Natural killer cell (primary cell): ENCODE data around the gene CCDC172. TPM values are rescaled to one million over a fixed set of nuclear protein-coding genes. Genes with fewer than 3 reads are reported as not detected.

Experiments
- ATAC-seq, 3 donors: fragments of 150-1000 bp in 2 of 3; fragments of 200-7000 bp in 1 of 3; cut with Tn5 transposase; 1 replicate in 1 of 3; 2 replicates in 2 of 3; pipeline ENCODE4 v1.10.0; 2021; ENCODE audit warnings: mild to moderate bottlenecking in 2 of 3, moderate library complexity in 2 of 3
- DNase-seq, 2 donors: peaks; one replicate each; pipeline versions ENCODE4 v3.0.0 to v3.0.0-alpha.2; 2013 to 2021; ENCODE audit warnings: mixed read lengths in 1 of 2
- H3K27ac ChIP-seq: one replicate; pipeline ENCODE4 v1.5.1; 2013; ENCODE audit warnings: mild to moderate bottlenecking, low read length
- H3K27me3 ChIP-seq: one replicate; pipeline ENCODE4 v1.6.1; 2013; ENCODE audit warnings: low read length; ENCODE audit not compliant: control insufficient read depth, insufficient read depth
- H3K36me3 ChIP-seq: one replicate; pipeline ENCODE4 v1.6.1; 2013; ENCODE audit warnings: low read length; ENCODE audit not compliant: control insufficient read depth, insufficient read depth
- H3K4me1 ChIP-seq: one replicate; pipeline ENCODE4 v1.6.1; 2013; ENCODE audit warnings: low read length; ENCODE audit not compliant: control insufficient read depth, insufficient read depth
- H3K4me3 ChIP-seq: one replicate; pipeline ENCODE4 v1.5.1; 2013; ENCODE audit warnings: low read length
- H3K9me3 ChIP-seq: one replicate; pipeline ENCODE4 v1.6.1; 2013; ENCODE audit warnings: low read length; ENCODE audit not compliant: control insufficient read depth, insufficient read depth
- H3K27ac Mint-ChIP-seq, 2 donors: one replicate each; pipeline ENCODE4 v1.8.0; 2022; ENCODE audit warnings: mild to moderate bottlenecking in 2 of 2, mixed read lengths in 2 of 2, moderate library complexity in 1 of 2
- H3K27me3 Mint-ChIP-seq, 2 donors: one replicate each; pipeline ENCODE4 v1.8.0; 2022; ENCODE audit warnings: low read depth in 2 of 2, mixed read lengths in 2 of 2
- H3K36me3 Mint-ChIP-seq: one replicate; pipeline ENCODE4 v1.8.0; 2022; ENCODE audit warnings: mixed read lengths
- H3K4me1 Mint-ChIP-seq, 2 donors: one replicate each; pipeline ENCODE4 v1.8.0; 2022; ENCODE audit warnings: mixed read lengths in 2 of 2
- H3K4me3 Mint-ChIP-seq: one replicate; pipeline ENCODE4 v1.8.0; 2022; ENCODE audit warnings: mild to moderate bottlenecking, moderate library complexity, mixed read lengths
- H3K9me3 Mint-ChIP-seq, 2 donors: one replicate each; pipeline ENCODE4 v1.8.0; 2022; ENCODE audit warnings: mixed read lengths in 2 of 2
- CTCF ChIP-seq: fragments of 200-600 bp; IDR thresholded peaks from one replicate; pipeline ENCODE4 v1.8.0; 2022; ENCODE audit warnings: antibody characterized with exemption
- WGBS: methylation state at CpG from one replicate; pipeline ENCODE4 v1.1.7; 2013; ENCODE audit warnings: missing lambda C conversion rate; ENCODE audit not compliant: insufficient coverage; 5-methylcytosine and 5-hydroxymethylcytosine counted together
- intact Hi-C: fragments of 100-400 bp; cut with micrococcal nuclease; formaldehyde crosslinking; loops from one replicate; pipeline ENCODE4 v1.14.2; 2022
- total RNA-seq, 4 donors: library from RNA; stranded (reverse); fragments of 120-200 nt in 1 of 4; gene quantifications; one replicate each; pipeline versions ENCODE4 v1.2.3 to v1.2.4, GENCODE V29; 2013 to 2022

Gene CCDC172, protein sequence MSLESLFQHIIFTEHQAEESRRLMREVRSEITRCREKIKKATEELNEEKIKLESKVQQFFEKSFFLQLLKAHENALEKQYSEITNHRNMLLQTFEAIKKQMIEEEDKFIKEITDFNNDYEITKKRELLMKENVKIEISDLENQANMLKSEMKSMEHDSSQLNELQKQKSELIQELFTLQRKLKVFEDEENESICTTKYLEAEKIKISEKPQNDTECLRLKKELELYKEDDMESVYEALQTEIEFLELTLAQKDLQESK
- total RNA-seq = not detected
- total RNA-seq (2013) = not detected

DNA sequence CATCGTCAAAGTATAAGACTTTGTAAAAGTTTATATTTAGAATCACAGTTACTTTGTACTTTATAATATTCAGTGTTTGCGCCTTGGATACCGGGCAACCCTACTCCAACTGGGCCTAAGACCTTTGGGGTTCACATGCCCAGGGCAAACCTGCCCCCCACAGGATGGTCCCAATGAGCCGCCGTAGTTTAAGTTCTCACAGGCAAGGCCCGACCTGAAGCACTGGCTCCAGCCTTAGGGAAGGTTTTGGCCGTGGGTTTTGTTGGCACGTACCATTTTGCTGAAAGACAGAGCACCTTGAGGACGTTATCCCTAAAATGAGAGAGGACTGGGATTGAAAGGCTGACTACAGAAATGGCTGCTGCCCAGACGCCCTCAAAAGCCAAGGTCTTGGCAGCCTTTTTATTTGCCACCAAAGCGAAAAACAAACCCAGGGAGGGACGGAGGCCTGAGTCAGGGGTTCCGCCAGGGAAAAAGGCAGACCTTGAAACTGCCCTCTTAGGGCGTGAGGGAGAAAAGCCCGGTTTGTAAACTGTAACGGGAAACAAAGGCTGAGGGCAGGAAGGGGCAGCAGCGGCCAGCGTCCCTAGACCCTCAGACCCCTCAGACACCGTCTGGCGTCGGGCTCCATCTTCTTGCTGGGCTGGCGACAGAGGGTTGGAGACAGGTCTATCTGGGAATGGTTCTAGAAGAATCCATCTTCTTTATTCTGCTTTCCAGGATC, at the start of gene CCDC172:
TSS of gene CCDC172 (plus strand) at position 222 of the 724 bp plus-strand sequence. CDS start 564 bp downstream, outside the sequence.
- Histone ChIP-seq H3K9me3 (no peaks in the 10 kb centered on the region), H3K4me1 (no peaks in the 10 kb centered on the region), H3K36me3 (no peaks in the 10 kb centered on the region), H3K27ac (no peak within 1 kb of the TSS), H3K27me3 (no peaks in the 10 kb centered on the region), H3K4me3 (no peak within 1 kb of the TSS)
- TF ChIP-seq CTCF = no peak
- intact Hi-C loops = no loop called here
- H3K4me3 Mint-ChIP-seq = no peak within 1 kb of the TSS
- no peaks in the 10 kb centered on the region for H3K4me1 Mint-ChIP-seq
- no peaks in the 10 kb centered on the region for H3K27me3 Mint-ChIP-seq
- 84% methylated on average over 21 of the region's 22 CpGs for WGBS
- no peaks in the 10 kb centered on the region for H3K36me3 Mint-ChIP-seq
- no peaks in the 10 kb centered on the region for H3K9me3 Mint-ChIP-seq
- no peak for DNase-seq
- no peak within 1 kb of the TSS for H3K27ac Mint-ChIP-seq
- ATAC-seq = no peak

DNA sequence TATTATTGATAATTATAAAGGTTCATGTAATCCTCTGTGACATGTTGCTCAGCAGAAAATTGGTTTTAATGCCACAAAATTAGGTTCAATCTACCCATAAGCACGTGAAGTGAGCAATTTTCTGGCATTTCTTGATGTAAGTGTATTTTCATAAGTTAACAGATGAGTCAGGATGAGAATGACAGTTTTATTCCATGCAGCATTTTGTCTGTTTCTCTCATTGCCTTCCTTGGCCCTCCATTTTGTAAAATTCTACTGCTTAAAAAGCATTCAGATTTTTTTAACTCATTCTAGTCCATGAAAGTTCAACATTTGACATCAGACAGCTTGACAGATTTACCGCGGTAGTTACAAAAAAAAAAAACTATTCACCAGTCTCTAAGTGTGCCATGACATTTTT, 47.3 kb upstream of the CCDC172 start:
- Histone ChIP-seq H3K27me3 (peaks cover 14% of the 10 kb centered on the region), H3K4me1 (peaks cover 13% of the 10 kb centered on the region), H3K9me3 (no peaks in the 10 kb centered on the region), H3K4me3 (no peak overlapping the region), H3K36me3 (no peaks in the 10 kb centered on the region), H3K27ac (no peak overlapping the region)
- intact Hi-C loops = no loop called here
- Mint-ChIP-seq H3K4me1 (peaks cover 0 to 13% of the 10 kb centered on the region in 2 donors), H3K27me3 (peaks cover 23 to 24% of the 10 kb centered on the region in 2 donors), H3K27ac (no peak overlapping the region), H3K36me3 (no peaks in the 10 kb centered on the region), H3K9me3 (peaks cover 0 to 5% of the 10 kb centered on the region in 2 donors), H3K4me3 (no peak overlapping the region)
- WGBS = 80% methylated on average over 3 of the region's 3 CpGs
- no peak for TF ChIP-seq CTCF
- ATAC-seq (no peak), DNase-seq (no peak)

DNA sequence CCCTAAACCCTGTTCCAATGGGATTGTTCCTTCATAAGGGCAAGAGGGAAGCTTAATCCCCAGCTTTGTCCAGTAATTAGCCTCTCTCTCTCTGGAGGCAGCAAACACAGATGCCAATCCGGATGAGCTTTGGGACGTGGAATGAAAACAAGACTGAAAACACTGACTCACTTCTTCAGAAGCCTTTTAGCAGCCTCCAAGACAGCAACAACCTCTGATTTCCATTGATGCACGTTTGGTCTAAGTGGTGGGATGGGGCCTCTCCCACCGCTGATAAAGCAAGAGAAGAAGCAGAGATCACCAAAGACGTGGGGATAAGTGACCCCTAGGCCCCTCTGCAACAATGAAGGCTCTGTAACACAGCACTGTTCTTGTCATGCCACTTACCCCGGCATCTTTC, 45.4 kb upstream of the CCDC172 start:
- WGBS = 73% methylated on average over 6 of the region's 6 CpGs
- no peak overlapping the region for H3K4me3 ChIP-seq
- no peaks in the 10 kb centered on the region for H3K9me3 ChIP-seq
- peaks cover under 1% of the 10 kb centered on the region for H3K4me1 ChIP-seq
- DNase-seq (no peak), ATAC-seq (no peak)
- TF ChIP-seq CTCF = no peak
- H3K36me3 ChIP-seq = no peaks in the 10 kb centered on the region
- Mint-ChIP-seq H3K27me3 (peaks cover 17 to 18% of the 10 kb centered on the region in 2 donors), H3K36me3 (no peaks in the 10 kb centered on the region), H3K9me3 (peaks cover 0 to 5% of the 10 kb centered on the region in 2 donors), H3K4me3 (no peak overlapping the region), H3K4me1 (peaks cover 0 to 7% of the 10 kb centered on the region in 2 donors), H3K27ac (no peak overlapping the region)
- intact Hi-C loops = no loop called here
- H3K27me3 ChIP-seq = peaks cover 10% of the 10 kb centered on the region
- H3K27ac ChIP-seq = no peak overlapping the region
